ENCODE measurements around the gene COL23A1. TPM values are rescaled to one million over a fixed set of nuclear protein-coding genes. Genes with fewer than 3 reads are reported as not detected.

The COL23A1 gene
- total RNA-seq, 1 donor from 2014 or later = 0.86 TPM

DNA sequence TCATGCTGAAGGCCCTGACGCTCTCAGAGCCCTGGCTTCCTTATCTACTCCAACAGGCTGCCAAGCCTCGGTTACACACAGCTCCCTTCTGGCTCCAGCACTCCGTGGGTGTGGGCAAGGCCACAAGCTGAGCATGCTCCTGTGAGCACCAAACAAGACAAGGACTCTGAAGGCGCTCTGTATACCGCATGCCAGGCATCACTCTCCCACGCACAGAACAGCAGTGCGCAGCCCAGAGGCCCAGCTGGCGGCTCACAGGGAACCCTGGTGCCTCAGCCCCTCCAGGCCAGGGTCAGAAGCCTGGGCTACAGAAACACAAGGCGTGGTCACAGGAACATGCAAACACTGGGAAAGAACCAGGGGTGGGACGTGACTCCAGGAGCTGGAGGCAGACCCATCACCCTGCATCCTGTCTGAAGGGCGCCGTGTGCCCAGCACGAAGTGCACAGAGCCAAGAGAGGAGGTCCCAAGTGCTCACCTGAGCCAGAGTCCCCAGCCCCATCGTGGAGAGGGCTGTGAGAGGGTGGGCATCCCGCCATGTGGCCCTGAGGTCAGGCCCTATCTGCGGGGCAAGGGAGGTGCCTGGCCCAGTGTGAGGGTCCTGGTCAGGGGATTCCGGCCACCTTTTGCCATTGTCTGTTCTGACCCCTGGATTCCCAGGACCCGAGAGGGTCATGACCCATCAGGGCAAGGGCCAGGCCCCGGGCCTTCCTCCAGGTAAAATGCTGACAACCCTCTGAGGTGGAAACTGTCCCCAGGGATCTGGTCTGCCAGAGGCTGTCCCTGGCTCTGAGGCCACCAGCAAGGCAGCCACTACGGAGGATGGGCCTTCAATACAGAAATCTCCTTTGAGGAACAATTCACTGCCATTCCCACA, 54.7 kb downstream of the COL23A1 start:
- peak; percentile 18 for DNase-seq (ENCODE audit: low spot score)

DNA sequence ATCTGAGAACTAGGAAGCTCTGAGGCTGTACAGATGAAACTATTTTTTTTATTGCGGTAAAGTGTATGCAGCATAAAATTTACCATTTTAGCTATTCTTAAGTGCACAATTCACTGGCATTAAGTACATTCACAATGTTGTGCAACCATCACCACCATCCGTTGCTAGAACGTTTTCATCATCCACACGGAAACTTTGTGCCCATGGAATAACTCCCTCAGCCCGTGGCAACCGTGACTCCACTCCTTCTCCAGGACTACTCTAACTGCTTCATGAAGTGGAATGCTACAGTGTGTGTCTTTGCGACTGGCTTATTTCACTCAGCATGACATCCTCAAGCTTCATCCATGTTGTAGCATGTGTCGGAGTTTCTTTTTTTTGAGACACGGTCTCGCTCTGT, 57.1 kb downstream of the COL23A1 start:
- DNase-seq (ENCODE audit: low spot score) = no peak

DNA sequence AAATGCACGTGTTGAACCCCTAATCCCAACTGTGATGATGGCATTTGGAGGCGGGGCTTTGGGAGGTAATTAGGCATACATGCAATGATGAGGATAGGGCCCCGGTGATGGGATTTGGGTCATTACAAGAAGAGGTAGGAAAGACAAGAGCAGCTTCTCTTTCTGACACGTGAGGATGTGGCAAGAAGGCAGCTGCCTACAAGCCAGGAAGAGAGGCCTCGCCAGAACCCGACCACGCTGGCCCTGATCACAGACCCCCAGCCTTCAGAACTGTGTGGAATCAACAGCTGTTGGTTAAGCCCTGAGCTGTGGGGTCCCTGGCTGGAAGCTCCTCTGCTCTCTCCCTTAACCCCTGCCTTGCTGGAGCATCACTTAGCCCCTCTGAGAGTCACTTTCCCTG, 57.5 kb downstream of the COL23A1 start:
- DNase-seq (ENCODE audit: low spot score) = no peak

DNA sequence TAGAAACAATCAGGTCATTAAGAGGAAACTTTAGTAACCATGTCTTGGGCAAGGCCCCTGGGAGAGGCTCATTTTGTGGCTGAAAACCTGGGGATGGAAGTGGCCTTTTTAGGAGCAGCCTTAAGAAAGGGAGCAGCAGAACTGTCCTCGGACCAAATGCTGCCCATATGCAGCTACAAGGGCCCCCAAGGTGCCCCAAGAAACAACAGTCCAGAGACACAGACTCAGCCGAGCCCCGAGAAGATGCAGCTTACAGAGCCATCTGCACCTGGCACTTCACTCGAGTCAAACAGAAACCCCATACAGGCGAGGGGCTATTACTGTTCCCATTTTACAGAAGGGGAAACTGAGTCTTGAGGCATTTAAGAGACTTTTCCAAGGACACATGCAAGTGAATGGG, 58.0 kb downstream of the COL23A1 start:
- DNase-seq (ENCODE audit: low spot score) = no peak

- no peak for DNase-seq (ENCODE audit: low spot score)
Observed at GRCh38 chr5:178531786-178532185, 58.4 kb downstream of the COL23A1 start.

GRCh38 chr5:178530526-178530925, 59.7 kb downstream of the COL23A1 start:
- no peak for DNase-seq (ENCODE audit: low spot score)

- no peak for DNase-seq (ENCODE audit: low spot score)
Observed at GRCh38 chr5:178529080-178529479, 61.1 kb downstream of the COL23A1 start.

GRCh38 chr5:178527458-178528307, 62.5 kb downstream of the COL23A1 start:
- no peak for DNase-seq (ENCODE audit: low spot score)

GRCh38 chr5:178526773-178527457, 63.3 kb downstream of the COL23A1 start:
- no peak for DNase-seq (ENCODE audit: low spot score)

- DNase-seq (ENCODE audit: low spot score) = no peak
Observed at GRCh38 chr5:178525906-178526732, 64.1 kb downstream of the COL23A1 start.

GRCh38 chr5:178524093-178524882, 65.9 kb downstream of the COL23A1 start:
- no peak for DNase-seq (ENCODE audit: low spot score)

DNA sequence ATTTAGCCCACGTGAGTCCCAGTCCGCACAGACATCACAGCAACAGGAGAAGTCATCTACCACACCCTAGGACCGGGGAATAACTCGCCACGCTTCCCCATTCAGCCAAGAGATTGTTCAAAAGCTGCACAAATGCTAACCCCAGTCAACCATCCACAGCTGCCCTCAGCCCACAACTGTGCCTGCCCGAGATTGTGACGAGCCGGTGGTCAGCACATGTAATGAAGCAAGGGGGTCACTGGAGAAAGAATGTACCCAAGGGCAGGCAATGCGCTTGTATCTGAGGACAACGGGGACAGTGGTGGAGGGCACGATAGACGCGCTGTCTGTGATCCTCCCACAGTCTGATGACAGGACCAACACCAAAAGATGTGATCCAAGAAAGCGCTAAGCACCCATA, 67.8 kb downstream of the COL23A1 start:
- no peak for DNase-seq (ENCODE audit: low spot score)

- no peak for DNase-seq (ENCODE audit: low spot score)
Observed at GRCh38 chr5:178520851-178521250, 69.3 kb downstream of the COL23A1 start.

DNA sequence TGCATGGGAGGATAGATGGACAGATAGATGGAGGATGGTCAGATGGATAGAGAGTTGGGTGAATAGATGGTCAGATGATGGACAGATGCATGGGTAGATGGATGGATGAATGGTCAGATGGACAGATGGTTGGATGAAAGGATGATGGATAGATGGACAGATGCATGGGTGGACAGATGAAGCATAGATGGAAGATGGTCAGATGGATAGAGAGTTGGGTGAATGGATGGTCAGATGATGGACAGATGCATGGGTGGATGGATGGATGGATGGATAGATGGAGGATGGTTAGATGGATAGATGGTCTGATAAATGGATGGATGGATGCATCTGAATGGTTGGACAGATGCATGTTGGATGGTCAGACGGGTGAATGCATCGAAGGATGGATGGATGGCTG, 70.4 kb downstream of the COL23A1 start:
- DNase-seq (ENCODE audit: low spot score) = no peak

DNA sequence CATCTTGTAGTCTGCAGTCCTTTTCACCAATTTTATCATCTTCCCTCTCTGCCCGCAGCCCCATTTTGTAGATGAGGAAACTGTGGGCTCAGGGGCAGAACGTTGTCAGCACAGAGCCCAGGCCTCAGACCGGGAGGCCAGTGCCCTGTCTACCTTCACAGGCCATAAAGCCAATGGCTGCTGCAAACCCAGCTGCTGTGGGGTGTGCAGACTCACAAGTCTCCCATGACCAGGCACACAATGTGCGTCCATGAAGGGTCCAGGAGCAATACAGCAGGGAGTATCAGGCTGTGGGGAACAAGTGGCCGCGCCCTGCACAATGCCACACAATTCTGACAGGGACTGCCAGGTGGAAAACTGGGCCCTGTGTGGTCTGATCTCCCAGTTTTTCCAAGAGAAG, 71.0 kb downstream of the COL23A1 start:
- DNase-seq (ENCODE audit: low spot score) = no peak

DNA sequence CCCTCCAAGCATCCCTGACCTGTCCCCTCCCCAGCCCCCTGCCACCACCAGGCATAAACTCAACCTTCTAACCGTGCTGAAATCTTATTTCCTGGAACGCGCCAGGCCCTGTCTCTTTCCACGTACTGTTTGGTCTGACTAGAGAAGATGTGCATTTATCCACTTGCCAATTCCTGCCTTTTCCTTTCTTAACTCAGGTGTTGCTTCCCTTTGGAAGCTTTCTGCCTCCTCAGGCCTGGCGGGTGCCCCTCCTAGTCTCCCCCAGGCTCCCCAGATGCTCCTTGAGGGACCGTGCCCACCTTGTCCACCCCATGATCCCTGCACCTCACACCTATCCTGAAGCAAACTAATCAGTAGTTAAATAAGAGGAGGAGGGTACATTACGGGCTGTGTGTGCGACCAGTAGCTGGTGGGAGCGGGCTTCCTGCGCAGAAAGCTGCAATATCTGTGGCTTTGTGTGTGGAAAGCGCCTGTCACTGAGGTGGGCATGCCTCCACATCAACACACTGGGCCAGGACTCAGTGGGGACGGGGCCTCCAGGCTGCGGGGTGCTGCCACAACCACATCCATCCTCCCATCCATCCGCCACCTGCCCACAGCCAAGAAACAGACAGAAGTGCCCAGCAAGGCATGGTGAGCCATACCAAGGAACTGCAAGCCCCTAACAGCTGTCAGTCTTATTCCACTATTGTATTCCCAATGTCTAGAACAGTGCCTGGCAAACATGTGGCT, 73.5 kb downstream of the COL23A1 start:
- DNase-seq (ENCODE audit: low spot score) = no peak

DNA sequence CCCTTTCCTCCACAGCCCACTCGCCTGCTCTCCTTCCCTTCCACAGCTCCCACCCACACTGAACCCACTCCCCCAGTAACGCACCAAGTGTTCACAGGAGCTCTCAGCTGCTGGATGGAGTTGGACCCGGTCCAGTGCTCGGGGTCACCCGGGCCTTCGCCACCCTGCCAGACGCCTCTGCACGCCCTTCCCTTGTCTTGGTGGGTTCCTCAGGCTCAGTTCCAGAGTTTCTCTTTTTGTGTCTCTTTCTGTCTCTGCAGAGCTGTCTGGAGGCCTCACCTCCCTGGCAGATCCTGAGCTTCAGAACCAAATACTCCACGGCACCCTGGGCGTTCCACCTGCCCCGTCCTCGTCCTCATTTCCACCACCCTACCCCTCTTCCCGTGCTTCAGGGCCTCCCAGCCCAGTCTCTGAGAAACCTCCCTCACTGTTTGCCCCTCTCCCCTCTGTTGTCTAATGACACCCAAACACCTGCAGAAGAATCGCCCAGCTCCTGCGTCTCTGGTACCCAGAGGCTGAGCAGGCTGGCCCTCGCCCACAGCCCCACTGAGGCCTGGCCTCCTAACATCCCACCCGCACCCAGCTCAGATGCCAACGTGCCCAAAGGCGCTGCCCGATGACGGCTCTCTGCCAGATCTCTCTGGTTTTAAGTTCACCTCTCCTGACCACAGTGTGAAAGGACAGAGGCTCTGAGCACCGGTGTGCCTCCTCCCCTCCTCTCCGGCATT, 74.3 kb downstream of the COL23A1 start:
- DNase-seq (ENCODE audit: low spot score) = no peak

- no peak for DNase-seq (ENCODE audit: low spot score)
Observed at GRCh38 chr5:178514851-178515418, 75.3 kb downstream of the COL23A1 start.

- no peak for DNase-seq (ENCODE audit: low spot score)
Observed at GRCh38 chr5:178511172-178511571, 79.0 kb downstream of the COL23A1 start.

Measured in mucosa of gallbladder (tissue), 1 donor.